CD4-positive, CD25-positive, alpha-beta regulatory T cell (primary cell): Measurements from ENCODE around the gene FEM1B. TPM values are rescaled to one million over a fixed set of nuclear protein-coding genes. Genes with fewer than 3 reads are reported as not detected.
A peak's percentile ranks its signal among the peaks of the same experiment; 100 is the strongest.

Experiments used
- ATAC-seq, 2 donors: fragments of 150-1000 bp; cut with Tn5 transposase; one replicate each; pipeline ENCODE4 v1.10.0; 2021; ENCODE audit warnings: low read depth in 2 of 2, moderate number of reproducible peaks in 2 of 2, moderate library complexity in 1 of 2
- DNase-seq, 3 donors: peaks; one replicate each; pipeline versions ENCODE4 v3.0.0 to v3.0.0-alpha.2; 2012 to 2022; ENCODE audit warnings: mixed read lengths in 1 of 3
- H3K27ac ChIP-seq: one replicate; pipeline ENCODE4 v1.7.0; 2013; ENCODE audit warnings: mild to moderate bottlenecking, low read length; ENCODE audit not compliant: insufficient read depth, poor library complexity, severe bottlenecking
- H3K27me3 ChIP-seq: one replicate; pipeline ENCODE4 v1.7.0; 2013; ENCODE audit warnings: low read length; ENCODE audit not compliant: control insufficient read depth, insufficient read depth
- H3K36me3 ChIP-seq: one replicate; pipeline ENCODE4 v1.7.0; 2013; ENCODE audit warnings: mild to moderate bottlenecking, low read length, moderate library complexity; ENCODE audit not compliant: control insufficient read depth, insufficient read depth
- H3K4me1 ChIP-seq: 2 replicates; pipeline ENCODE4 v1.7.0; 2013; ENCODE audit warnings: mild to moderate bottlenecking, low read length; ENCODE audit not compliant: insufficient read depth, control insufficient read depth, poor library complexity, severe bottlenecking
- H3K4me3 ChIP-seq: one replicate; pipeline ENCODE4 v1.7.0; 2013; ENCODE audit warnings: low read depth, mild to moderate bottlenecking, low read length, moderate library complexity
- H3K9me3 ChIP-seq, 2 experiments: 1 replicate in 1 of 2; 2 replicates in 1 of 2; pipeline ENCODE4 v1.7.0; 2013; ENCODE audit warnings: low read length in 2 of 2, mild to moderate bottlenecking in 1 of 2, moderate library complexity in 1 of 2; ENCODE audit not compliant: control insufficient read depth in 2 of 2
- H3K27ac Mint-ChIP-seq, 3 donors: one replicate each; pipeline ENCODE4 v1.8.0; 2020 to 2022; ENCODE audit warnings: mild to moderate bottlenecking in 3 of 3, mixed read lengths in 3 of 3, moderate library complexity in 2 of 3
- H3K27me3 Mint-ChIP-seq: one replicate; pipeline ENCODE4 v1.8.0; 2022; ENCODE audit warnings: mild to moderate bottlenecking, mixed read lengths
- H3K36me3 Mint-ChIP-seq: one replicate; pipeline ENCODE4 v1.8.0; 2020; ENCODE audit warnings: mixed read lengths
- H3K4me1 Mint-ChIP-seq, 4 donors: one replicate each; pipeline ENCODE4 v1.8.0; 2020 to 2022; ENCODE audit warnings: mixed read lengths in 4 of 4, mild to moderate bottlenecking in 1 of 4
- H3K4me3 Mint-ChIP-seq, 4 donors: one replicate each; pipeline ENCODE4 v1.8.0; 2020 to 2022; ENCODE audit warnings: mild to moderate bottlenecking in 4 of 4, mixed read lengths in 4 of 4, moderate library complexity in 3 of 4
- H3K9me3 Mint-ChIP-seq, 7 donors: one replicate each; pipeline ENCODE4 v1.8.0; 2020 to 2022; ENCODE audit warnings: mixed read lengths in 7 of 7, mild to moderate bottlenecking in 3 of 7, moderate library complexity in 2 of 7
- polyA plus RNA-seq, 4 donors: library from polyadenylated mRNA; unstranded; fragments of 300-500 nt; fragmentation: Illumina TruSeq; gene quantifications; one replicate each; pipeline ENCODE4 v1.2.3, GENCODE V29; 2021
- total RNA-seq: library from RNA; stranded (reverse); gene quantifications from one replicate; pipeline ENCODE4 v1.2.3, GENCODE V29; 2022

The FEM1B gene
- total RNA-seq (55.2 TPM), polyA plus RNA-seq (10 to 100 TPM; 15.7 to 27.1 (median 16.9) TPM)

GRCh38 chr15:68277603-68278344 is at the start of gene FEM1B:
Gene FEM1B (plus strand): TSS chr15:68277745. CDS start chr15:68278418, 673 bp downstream.
- Histone ChIP-seq H3K27me3 (no peaks in the 10 kb centered on the region), H3K4me1 (peaks cover 39% of the 10 kb centered on the region), H3K4me3 (peak within 1 kb of the TSS; percentile 91), H3K9me3 (no peaks in the 10 kb centered on the region), H3K36me3 (no peaks in the 10 kb centered on the region), H3K27ac (peak within 1 kb of the TSS; percentile 93)
- Mint-ChIP-seq H3K9me3 (no peaks in the 10 kb centered on the region), H3K4me3 (peak within 1 kb of the TSS; percentile 95 to 98 (median 96)), H3K36me3 (peaks cover 7% of the 10 kb centered on the region), H3K27ac (peak within 1 kb of the TSS; percentile 98), H3K4me1 (peaks cover 28 to 58% (median 44%) of the 10 kb centered on the region in 4 donors), H3K27me3 (no peaks in the 10 kb centered on the region)
- peak; percentile 76 to 77 for ATAC-seq
- peak; percentile 79 to 96 (median 91) for DNase-seq

GRCh38 chr15:68228143-68228970 is 49.2 kb upstream of the FEM1B start:
- peak overlapping the region; percentile 88 to 95 (median 92) for H3K4me3 Mint-ChIP-seq
- H3K27me3 ChIP-seq: no peaks in the 10 kb centered on the region
- H3K36me3 Mint-ChIP-seq: no peaks in the 10 kb centered on the region
- no peaks in the 10 kb centered on the region for H3K36me3 ChIP-seq
- H3K9me3 Mint-ChIP-seq: no peaks in the 10 kb centered on the region
- H3K27me3 Mint-ChIP-seq: no peaks in the 10 kb centered on the region
- H3K27ac Mint-ChIP-seq: peak overlapping the region; percentile 43 to 89 (median 78)
- H3K27ac ChIP-seq: peak overlapping the region; percentile 77
- DNase-seq (peak in 1 of 3 donors; percentile 18), ATAC-seq (no peak)
- H3K4me1 ChIP-seq: peaks cover 24% of the 10 kb centered on the region
- H3K4me3 ChIP-seq: peak overlapping the region; percentile 79
- H3K9me3 ChIP-seq: no peaks in the 10 kb centered on the region
- peaks cover 7 to 42% (median 30%) of the 10 kb centered on the region in 4 donors for H3K4me1 Mint-ChIP-seq

GRCh38 chr15:68228971-68229385 is 48.6 kb upstream of the FEM1B start:
- Histone ChIP-seq H3K9me3 (no peaks in the 10 kb centered on the region), H3K27me3 (no peaks in the 10 kb centered on the region), H3K4me3 (peak overlapping the region; percentile 79), H3K4me1 (peaks cover 24% of the 10 kb centered on the region), H3K27ac (peak overlapping the region; percentile 77), H3K36me3 (no peaks in the 10 kb centered on the region)
- DNase-seq (peak in 1 of 3 donors; percentile 44), ATAC-seq (no peak)
- H3K27me3 Mint-ChIP-seq: peaks cover 5% of the 10 kb centered on the region
- H3K27ac Mint-ChIP-seq: peak overlapping the region; percentile 43 to 89 (median 78)
- H3K9me3 Mint-ChIP-seq: no peaks in the 10 kb centered on the region
- H3K36me3 Mint-ChIP-seq: no peaks in the 10 kb centered on the region
- H3K4me1 Mint-ChIP-seq: peaks cover 7 to 42% (median 30%) of the 10 kb centered on the region in 4 donors
- H3K4me3 Mint-ChIP-seq: peak overlapping the region; percentile 88 to 95 (median 92)

- Mint-ChIP-seq H3K27me3 (peaks cover 8% of the 10 kb centered on the region), H3K27ac (peak within 1 kb of the TSS; percentile 92 to 95 (median 95)), H3K4me1 (peaks cover 7 to 41% (median 29%) of the 10 kb centered on the region in 4 donors), H3K9me3 (no peaks in the 10 kb centered on the region), H3K4me3 (peak within 1 kb of the TSS; percentile 95 to 99 (median 97)), H3K36me3 (no peaks in the 10 kb centered on the region)
- Histone ChIP-seq H3K4me1 (peaks cover 24% of the 10 kb centered on the region), H3K4me3 (peak within 1 kb of the TSS; percentile 79), H3K36me3 (no peaks in the 10 kb centered on the region), H3K27me3 (no peaks in the 10 kb centered on the region), H3K27ac (peak within 1 kb of the TSS; percentile 77), H3K9me3 (no peaks in the 10 kb centered on the region)
- ATAC-seq (peak; percentile 85 to 86), DNase-seq (peak; percentile 76 to 88 (median 83))
These were observed 48.0 kb upstream of the FEM1B start, which contains the start of gene CLN6 for GRCh38 chr15:68229386-68230156. Gene CLN6 (minus strand): TSS chr15:68229728. CDS start chr15:68229584, 144 bp downstream.

GRCh38 chr15:68230157-68231100 is 47.1 kb upstream of the FEM1B start:
- no peaks in the 10 kb centered on the region for H3K36me3 Mint-ChIP-seq
- DNase-seq: no peak
- H3K27me3 Mint-ChIP-seq: peaks cover 8% of the 10 kb centered on the region
- H3K27ac ChIP-seq: peak overlapping the region; percentile 77
- no peaks in the 10 kb centered on the region for H3K9me3 Mint-ChIP-seq
- peaks cover 24% of the 10 kb centered on the region for H3K4me1 ChIP-seq
- H3K27me3 ChIP-seq: no peaks in the 10 kb centered on the region
- peak overlapping the region; percentile 92 to 95 (median 95) for H3K27ac Mint-ChIP-seq
- H3K9me3 ChIP-seq: no peaks in the 10 kb centered on the region
- H3K36me3 ChIP-seq: no peaks in the 10 kb centered on the region
- H3K4me3 ChIP-seq: peak overlapping the region; percentile 67
- peak overlapping the region; percentile 89 to 99 (median 97) for H3K4me3 Mint-ChIP-seq
- peaks cover under 1 to 33% (median 22%) of the 10 kb centered on the region in 4 donors for H3K4me1 Mint-ChIP-seq
- no peak for ATAC-seq

- Mint-ChIP-seq H3K4me3 (peak overlapping the region; percentile 78 to 99 (median 92)), H3K27me3 (peaks cover 11% of the 10 kb centered on the region), H3K36me3 (no peaks in the 10 kb centered on the region), H3K9me3 (no peaks in the 10 kb centered on the region), H3K27ac (no peak overlapping the region), H3K4me1 (peaks cover 0 to 33% (median 22%) of the 10 kb centered on the region in 4 donors)
- no peaks in the 10 kb centered on the region for H3K36me3 ChIP-seq
- ATAC-seq: no peak
- H3K9me3 ChIP-seq: no peaks in the 10 kb centered on the region
- DNase-seq: no peak
- no peak overlapping the region for H3K4me3 ChIP-seq
- H3K27ac ChIP-seq: no peak overlapping the region
- no peaks in the 10 kb centered on the region for H3K27me3 ChIP-seq
- peaks cover 24% of the 10 kb centered on the region for H3K4me1 ChIP-seq
These were observed 46.3 kb upstream of the FEM1B start for GRCh38 chr15:68231102-68231818.
